GM19395 (cell line): Measurements from ENCODE around the gene TMEM123.

Experiments
- ATAC-seq: cut with Tn5 transposase; IDR thresholded peaks from one replicate; pipeline ENCODE4 v1.9.1; 2021; ENCODE audit warnings: mild to moderate bottlenecking, moderate library complexity; ENCODE audit not compliant: unreplicated experiment

The TMEM123 gene, protein sequence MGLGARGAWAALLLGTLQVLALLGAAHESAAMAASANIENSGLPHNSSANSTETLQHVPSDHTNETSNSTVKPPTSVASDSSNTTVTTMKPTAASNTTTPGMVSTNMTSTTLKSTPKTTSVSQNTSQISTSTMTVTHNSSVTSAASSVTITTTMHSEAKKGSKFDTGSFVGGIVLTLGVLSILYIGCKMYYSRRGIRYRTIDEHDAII

DNA sequence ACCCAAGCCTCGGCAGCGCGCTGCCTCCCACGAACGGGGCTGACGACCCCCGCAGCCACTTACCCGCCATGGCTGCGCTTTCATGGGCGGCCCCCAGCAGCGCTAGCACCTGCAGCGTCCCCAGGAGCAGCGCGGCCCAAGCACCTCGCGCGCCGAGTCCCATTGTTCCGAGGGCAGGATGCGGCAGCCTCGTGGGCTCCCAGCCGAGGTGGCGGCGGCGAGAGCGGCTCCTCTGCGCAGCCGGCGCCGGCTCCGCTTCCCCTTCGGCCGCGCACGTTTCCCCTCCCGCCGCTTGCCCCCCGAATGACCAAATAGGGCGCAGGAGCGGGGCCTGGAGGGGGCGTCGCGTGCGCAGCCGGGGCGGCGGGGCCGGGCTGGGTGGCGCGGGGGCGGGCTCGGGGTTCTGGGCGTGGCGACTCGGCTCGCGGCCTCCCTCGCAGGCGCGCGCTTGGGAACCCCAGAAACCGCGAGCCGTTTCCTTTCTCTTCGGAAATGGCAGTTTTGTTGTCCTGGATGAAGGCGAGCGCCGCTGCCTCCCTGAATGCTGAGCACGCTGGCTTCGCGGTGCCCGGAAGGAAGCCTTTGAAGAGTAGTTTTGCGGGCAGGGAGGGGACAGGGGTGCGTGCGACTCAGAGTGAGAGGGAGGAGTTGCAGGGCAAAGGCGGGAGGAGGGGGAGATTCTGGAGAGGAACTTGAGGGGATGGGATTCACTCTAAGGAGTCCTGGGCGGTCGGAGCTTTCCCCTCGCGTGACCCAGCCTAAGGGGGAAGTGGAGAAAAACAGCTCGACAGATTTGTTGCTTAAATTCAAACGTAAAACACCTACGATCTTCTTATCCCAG lies at the start of gene TMEM123:
Gene TMEM123, minus strand, starts transcription at position 305 of the 841 bp plus-strand sequence. Its CDS starts 142 bp downstream, at position 163.
- peak; percentile 59 for ATAC-seq

DNA sequence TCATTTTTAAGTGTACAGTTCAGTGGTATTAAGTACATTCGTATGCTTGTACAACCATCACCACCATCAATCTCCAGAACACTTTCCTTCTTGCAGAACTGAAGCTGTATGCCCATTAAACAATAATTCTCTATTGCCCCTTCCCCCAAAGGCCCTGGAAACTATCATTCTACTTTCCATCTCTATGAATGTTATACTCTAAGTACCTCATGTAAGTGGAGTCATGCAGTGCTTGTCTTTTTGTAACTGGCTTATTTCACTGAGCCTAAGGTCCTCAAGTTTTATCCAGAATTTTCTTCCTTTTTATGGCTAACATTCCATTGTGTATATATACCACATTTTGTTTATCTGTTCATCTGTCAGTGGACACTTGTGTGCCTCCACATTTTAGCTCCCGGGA lies 48.3 kb upstream of the TMEM123 start:
- ATAC-seq, result no peak

DNA sequence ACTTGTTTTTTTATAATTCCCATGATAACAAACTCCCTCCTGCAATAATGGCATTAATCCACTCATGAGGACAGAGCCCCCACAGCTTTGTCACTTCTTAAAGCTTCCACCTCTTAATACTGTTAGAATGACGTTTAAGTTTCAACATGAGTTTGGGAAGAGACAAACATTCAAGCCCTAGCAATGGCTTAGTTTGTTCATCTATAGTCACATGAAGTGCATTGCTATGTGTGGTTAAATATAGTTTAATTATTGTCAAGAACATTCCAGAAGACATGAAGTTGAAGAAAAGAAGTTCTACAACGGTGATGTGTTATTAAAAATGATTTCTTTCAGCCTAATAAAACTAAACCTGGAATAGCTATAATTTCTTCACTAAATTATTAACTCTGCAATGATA lies 47.4 kb upstream of the TMEM123 start:
- no peak for ATAC-seq

DNA sequence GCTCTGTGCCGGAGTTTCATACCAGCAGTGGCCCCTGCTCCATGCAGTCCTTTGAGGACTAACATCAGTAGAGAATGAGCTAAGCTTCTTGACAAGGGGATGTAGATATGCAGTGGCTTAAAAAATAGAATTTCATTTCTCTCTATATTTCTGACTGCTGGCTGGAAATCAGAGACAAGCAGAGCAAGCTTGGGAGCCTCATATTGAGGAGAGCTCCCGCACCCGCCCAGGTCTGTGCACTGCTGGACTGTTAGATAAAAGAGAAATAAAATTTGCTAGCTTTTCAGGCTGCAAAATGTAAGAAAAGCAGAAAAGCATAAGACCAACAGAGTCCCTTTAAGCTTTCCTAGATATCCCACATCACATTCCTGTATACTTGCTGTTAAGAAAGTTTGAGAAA lies 46.6 kb upstream of the TMEM123 start:
- ATAC-seq, result no peak

DNA sequence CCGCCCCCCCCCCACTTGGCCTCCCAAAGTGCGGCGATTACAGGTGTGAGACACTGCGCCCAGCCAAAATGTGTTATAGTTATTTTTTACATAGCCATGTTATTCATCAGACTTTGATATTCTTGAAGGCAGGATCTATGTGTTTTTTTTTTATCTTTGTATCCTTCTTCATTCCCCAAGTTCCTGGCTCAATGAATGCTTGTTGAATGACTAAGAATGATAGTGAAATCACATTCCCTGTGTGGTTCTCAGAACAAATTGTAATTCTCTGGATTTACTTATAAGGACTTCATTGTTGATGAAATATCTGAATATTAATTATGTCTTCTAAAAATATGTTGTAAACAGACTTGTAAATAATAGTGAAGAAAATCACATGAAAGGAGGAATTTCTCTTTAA lies 44.5 kb upstream of the TMEM123 start:
- no peak for ATAC-seq

DNA sequence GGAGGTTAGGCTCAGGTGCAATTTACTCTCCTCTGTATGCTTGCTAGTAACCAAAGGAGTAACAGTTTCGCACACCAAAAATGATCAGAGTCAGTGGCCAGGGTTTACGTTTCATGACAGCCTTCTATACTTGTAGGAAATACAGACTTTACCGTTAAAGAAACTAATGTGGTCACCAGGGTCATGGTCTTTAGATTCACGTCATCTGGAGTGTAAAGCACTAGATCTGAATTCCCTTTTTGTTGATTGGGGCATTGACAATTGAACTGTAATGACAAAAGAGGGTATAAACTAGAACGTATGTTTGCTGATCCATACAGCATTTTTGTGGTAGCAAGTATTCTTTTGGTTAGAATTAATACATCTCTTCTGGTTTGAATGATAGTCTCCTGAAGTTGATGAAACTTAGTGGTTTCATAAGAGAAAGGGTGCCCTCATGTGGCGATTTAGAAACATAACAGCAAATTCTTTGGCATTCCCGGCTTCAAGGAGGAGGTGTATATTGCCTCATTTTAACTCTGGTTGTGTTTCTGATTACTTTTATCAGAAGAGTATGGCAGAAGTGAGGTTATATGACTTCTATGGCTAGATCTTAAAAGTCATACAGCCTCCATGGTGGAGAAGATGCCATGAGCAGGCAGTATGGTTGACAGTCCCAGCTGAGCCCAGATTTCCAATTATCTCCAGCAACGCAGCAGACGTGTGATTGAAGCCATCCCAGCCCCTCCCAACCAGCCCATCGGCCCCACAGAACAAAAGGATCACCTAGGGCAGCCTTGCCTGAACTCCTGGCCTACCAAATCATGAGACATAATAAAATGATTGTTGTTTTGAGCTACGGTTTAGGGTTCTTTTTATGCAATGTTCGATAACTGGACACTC lies 42.8 kb upstream of the TMEM123 start:
- ATAC-seq, result peak; percentile 93

GRCh38 chr11:102494216-102494615 lies 41.7 kb upstream of the TMEM123 start:
- ATAC-seq, result no peak

DNA sequence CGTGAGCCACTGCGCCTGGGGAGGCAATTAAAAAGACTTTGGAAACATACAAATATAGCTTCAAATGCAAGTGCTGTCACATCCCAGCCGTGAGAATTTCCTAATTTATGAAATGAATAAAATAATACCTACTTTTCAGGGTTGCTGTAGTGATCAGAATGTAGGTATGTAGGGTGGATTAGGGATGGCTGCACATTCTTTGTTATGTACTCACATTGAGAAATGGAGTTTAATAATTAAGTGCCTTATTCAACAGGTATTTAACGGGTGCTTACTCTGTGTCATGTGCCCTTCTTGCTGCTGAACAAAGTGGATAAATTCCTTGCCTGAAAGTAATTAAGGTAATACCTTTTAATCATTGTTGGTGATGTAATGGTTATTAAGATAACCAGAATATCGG lies 41.0 kb upstream of the TMEM123 start:
- ATAC-seq, result no peak

- no peak for ATAC-seq
These were observed 39.4 kb upstream of the TMEM123 start for GRCh38 chr11:102491969-102492368.

GRCh38 chr11:102489186-102490145 lies 36.9 kb upstream of the TMEM123 start:
- ATAC-seq, result no peak

DNA sequence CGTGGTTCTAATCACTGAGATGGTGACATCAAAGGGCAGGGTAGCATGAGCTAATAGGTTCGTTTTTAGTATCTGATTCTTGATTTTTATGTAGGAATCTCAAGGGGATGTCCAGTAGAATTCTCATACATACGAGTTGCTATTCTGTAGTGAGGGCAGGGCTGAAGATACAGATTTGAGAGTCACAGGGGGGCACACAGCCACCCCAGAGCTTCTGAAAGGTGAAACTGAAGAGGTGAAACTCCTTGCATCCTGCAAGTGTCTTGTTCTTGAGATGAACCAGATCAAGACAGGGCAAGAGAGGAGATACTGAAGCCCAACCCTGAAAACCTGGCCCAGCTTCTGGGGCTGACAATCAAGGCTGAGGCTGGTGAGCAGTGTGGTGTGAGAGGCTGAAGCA lies 35.6 kb upstream of the TMEM123 start:
- ATAC-seq, result peak; percentile 92

DNA sequence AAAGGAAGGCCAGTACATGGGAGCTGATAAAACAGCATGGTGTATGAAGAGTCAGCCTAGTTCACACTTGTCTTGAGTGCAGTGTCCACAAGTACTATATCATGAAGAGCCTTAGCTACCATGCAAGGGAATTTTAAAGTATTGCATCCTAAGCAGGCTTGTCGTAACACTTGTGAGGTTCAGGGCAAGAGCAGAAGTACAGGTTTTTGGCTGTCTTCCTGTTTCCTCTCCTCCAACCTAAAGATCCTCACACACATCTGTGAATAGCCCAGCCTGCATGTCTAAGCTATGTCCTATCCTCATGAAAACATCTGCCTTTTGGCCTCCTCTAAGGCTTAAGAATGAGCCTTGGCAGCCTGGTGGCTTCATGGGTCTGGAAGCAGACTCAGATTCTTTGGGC lies 34.6 kb upstream of the TMEM123 start:
- ATAC-seq, result no peak

- ATAC-seq, result no peak
These were observed 34.0 kb upstream of the TMEM123 start for GRCh38 chr11:102486584-102486983.

GRCh38 chr11:102485095-102485722 lies 32.6 kb upstream of the TMEM123 start:
- ATAC-seq, result no peak

DNA sequence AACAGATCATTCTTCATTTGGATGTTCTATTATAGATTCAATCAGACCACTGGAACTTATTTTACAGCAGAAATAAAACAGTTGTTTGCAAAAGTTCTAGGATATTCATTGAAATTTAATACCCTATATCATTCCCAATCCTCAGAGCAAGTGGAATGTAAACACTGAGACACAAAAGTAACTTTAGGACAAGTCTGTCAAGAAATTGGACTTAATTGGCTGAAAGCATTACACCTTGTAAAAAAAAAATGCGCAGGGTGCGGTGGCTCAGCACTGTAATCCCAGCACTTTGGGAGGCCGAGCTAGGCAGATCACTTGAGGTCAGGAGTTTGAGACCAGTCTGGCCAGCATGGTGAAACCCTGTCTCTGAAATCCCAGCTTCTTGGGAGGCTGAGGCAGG lies 29.9 kb upstream of the TMEM123 start:
- ATAC-seq, result no peak

GRCh38 chr11:102479733-102480132 lies 27.2 kb upstream of the TMEM123 start:
- ATAC-seq, result no peak

- no peak for ATAC-seq
These were observed 26.2 kb upstream of the TMEM123 start for GRCh38 chr11:102478673-102479299.

DNA sequence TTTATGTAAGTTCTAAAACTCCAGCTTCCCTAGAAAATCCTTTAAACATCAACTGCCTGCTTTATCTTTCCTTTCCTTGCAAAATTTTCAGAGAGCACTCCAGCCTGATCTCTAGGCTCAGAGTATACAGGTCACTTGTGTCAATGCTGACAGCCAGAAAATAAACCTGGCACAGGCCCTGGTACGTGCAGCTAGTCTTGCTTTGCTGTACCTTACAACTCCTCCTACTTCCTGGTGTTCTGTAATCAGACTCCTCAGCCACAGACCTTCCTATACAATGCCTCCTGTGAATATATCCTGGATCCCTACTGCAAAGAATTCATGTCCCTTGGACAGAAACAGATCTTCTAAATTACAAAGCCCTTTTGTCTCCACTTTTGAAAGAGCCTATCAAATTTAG lies 24.2 kb upstream of the TMEM123 start:
- ATAC-seq, result peak; percentile 18

DNA sequence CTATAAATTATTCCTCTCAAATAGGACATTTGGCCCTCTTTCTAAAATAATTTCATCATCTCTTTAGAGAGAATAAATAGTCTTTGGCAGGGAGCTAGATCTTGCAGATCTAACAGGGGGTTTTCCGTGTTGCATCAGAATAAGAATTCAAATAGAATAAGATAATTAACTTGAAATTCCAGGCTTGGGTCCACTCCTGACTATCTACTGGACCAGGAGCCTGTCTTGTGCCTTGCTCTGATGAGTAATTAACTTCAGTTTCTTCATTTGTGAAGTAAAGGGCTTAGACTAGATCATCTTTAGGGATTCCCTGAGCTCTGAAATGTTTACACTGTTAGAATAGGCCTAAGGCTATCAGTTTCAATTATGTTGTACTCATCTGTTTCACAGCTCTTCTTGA lies 23.5 kb upstream of the TMEM123 start:
- no peak for ATAC-seq
